T-helper 2 cell treated with Interferon-gamma antibody and Interleukin-4, amounts not matched to agents 100 ng/mL and 5 ng/mL, for 36 hours (primary cell): ENCODE results near the gene MCC. TPM values are rescaled to one million over a fixed set of nuclear protein-coding genes. Genes with fewer than 3 reads are reported as not detected.
"Not testable (repeated sequence)": the region's sequence is repeated elsewhere in the genome, so short reads cannot be mapped to it uniquely, and the experiment has no call there.

ENCODE experiments used
- intact Hi-C: fragments of 100-400 bp; cut with micrococcal nuclease; formaldehyde crosslinking; loops from one replicate; pipeline ENCODE4 v1.15.1; 2023
- total RNA-seq: library from RNA; stranded (reverse); gene quantifications from 2 replicates; pipeline ENCODE4 v1.2.3, GENCODE V29; 2022

MCC gene
- total RNA-seq, 1 donor from 2014 or later: 3.2 TPM

DNA sequence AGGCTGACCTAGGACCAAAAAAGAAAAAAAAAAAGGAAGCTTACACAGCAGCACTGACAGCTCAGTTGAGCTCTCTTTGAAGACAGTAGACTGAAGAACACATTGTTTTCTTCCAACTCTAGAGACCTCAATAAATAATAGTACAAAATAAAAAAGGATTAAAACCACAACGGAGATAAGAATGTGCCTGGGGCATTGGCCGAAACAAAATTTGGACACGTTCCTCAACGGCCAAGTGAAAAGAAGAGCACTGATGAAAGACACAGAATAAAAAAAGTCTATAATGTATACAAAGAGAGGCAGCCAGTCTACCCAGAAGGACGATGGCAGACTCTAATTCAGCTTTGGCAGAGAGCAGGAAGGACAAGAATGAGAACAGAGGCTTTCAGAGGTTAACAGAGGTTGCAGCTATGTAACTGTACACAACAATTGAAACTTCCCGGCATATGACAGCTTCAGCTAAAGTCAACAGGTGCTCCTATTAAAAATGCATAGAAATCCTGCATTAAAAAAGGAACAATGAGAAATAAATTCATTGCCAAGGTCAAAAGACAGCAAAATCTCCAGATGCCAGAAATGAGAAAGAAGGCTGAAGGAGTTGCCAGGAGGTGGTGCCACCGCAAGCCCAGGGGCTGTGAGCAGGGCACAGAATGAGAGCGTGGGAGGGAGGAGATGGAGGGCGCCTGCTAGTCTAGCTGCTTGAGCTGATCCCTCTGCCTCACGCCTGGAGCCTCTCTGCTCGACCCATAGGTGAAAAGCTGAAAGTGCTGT, 397.7 kb downstream of the MCC start:
- intact Hi-C loops: no loop called here

DNA sequence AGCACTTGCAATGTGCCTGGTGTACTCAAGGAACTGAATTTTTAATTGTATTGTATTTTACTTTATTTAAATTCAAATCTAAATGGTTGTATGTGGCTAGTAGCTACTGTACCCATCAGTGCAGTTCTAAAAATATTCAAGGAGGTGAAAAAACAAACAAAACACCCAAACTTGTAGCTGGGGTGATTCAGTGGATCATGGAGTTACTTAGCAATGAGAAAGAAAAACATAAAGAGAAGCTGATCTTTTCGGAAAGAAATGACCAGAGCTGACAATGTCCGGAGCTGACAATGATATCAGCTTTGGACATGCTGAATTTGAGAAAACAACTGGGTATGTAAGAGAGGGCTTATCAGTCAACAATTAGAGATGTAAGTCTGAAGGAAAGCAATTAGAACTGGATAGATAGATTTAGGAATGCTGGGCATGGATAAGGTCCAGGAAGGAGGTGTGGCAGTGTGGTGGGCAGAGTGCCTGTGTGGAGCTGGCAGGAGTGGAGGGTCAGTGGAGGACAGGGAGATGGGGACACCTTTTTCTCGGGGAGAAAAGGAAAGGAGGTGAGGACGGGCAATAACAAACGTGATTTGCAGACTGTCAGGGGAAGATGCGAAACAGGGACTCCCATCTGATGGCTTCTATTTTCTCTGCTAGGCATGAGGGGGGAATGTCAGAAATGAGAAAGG, 398.5 kb downstream of the MCC start:
- intact Hi-C loops: no loop called here

DNA sequence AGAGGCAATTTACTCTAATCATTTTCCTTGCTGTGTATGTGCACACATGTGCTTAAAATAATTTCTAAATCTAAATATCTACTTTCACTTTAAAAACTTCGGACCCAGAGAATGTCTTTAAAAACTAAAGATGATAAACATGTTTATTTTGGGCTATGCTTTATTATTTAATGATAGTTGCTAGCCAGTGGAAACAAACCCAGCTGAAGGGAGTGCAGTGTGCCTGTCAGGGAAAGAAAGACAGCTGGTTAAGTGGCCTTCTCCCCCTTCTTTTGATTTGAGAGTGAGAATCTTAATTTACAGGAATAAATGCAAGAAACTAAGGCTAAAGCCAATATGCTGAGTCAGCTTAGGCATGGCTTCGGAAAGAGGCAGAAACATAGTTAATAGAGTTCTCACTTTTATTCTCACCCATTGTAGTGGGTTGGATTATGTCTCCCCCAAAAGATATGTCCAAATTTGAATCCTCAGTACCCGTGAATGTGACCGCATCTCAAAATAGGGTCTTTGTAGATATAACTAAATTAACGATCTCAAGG, 400.2 kb downstream of the MCC start:
- intact Hi-C loops: no loop called here

DNA sequence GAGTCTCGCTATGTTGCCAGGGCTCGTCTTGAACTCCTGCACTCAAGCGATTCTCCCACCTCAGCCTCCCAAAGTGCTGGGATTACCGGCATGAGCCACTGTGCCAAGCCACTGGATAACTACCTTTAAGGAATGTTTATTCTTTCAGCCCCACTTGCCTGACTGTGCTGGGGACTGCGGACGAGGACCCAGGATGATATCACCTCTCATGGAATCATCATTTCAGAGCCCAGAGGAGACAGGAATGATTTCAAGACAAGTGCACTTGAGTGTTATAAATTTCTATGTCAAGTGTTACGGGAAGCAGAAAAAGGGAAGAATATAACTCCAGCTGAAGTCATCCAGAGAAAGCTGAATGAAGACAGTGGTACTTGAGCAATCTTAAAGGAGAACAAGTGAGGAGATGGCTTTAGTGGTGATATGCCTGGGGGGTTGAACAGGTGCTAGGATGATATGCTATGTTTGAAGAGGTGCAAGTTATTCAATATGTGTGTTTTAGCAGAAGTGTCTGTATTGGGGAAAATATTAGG, 402.3 kb downstream of the MCC start:
- intact Hi-C loops: no loop called here

DNA sequence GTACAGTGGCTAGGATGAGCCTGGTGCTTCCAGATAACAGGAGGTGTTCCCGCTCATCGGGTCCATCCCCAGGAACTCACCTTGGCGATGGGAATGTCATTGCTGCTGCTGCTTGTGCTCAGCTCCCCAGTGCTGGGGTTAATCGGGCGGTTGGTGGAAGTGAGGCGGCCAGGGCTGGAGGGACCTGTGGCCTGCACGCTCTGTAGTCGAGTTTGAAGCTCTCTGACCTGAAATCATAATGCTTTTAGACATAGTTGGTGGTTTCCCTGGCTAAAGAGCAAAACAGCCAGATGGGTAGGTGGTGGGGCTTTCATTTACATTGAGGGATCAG, 403.2 kb downstream of the MCC start:
- intact Hi-C loops: no loop called here

DNA sequence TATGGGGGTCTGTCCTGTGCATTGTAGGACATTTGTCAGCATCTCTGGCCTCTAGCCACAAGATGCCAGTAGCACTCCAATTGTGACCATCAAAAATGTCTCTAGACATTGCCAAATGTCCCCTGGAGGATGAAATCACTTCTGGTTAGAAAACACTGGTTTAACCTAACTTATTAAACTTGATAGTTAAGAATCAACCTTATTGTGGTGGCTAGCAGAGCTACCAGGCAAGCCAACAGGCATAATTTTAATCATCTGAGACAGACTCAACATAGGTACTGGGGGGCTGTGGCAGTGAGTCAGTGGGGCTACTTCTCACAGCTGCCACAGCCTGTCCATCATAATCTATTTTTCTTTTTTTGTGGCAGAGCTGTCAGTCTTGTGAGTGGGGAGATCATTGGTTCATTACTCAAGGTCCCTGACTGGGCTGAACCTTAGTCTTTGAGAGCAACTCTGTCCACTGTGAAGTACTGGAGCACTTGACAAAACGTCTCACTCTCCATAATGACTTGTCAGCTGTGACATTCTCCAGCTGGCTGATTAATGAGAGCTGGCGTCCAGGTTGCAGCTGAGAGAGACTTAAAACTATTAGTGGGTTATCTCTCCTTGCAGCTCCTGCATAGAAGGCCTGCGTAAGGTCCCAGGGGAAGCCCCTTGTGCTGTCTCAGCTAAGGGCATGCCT, 403.7 kb downstream of the MCC start:
- intact Hi-C loops: no loop called here

DNA sequence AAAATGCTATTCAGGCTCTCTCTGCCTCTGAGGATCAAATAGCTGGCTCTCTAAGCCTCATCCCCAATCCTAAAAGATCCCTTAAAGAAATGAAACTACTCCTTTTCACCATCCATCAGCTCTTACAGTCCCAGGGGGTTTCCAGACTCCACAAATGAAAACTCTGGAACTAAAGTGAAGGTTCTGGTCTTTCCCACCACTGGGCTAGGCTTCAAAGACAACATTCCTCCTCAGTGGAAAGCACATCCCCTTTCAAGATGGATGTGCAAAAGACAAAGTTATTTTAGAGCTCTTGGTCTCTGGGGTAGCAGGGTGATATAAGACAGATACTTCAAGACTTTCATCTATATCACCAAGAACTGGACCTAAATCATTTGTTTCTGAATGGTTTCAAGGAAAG, 404.8 kb downstream of the MCC start:
- intact Hi-C loops: no loop called here

DNA sequence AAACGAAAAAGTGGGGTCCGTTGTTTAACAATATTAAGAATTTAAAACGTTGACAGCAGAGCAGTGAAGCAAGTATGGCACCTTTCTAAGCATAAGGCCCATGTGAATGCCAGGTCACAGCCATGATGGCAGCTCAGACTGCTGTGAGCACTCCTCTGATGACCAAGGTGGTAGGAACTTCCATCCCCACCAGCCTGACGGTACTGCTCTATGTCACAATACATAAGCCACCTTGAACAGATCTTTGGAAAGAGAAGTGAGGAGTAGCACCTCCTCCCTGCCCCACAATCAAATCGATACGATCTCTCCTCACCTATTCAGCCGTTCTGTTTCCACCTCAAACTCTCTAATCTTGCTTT, 405.7 kb downstream of the MCC start:
- intact Hi-C loops: no loop called here

DNA sequence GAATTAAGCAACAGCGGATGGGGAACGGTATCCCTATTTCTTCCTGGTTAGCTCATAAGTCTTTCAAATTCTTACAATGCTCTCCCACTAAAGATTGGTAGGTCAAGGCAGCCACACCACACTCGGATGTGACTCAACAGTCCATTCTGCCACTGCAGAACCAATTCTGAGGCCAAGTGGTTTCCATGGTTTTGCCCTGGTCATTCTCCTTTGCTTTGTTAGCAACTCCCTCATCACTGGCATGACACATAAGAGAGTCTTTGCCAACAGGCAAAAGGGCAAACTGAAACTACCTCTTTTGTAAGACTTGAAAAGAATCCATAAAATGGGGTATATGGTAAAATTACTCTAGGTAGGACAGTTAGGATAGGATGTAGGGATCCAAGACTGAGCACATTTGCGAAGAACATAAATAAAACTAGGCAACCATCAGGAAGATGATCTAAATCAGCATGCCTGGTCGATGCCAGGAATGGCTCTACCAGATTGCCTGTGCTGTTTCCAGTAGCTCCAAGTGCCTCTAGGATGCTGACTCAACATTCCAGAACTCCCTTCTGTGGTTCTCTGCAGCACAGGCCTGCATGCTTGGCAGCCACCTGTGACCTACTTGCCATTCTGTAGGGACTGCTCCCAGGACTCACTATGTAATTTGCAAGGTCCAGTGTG, 406.2 kb downstream of the MCC start:
- intact Hi-C loops: no loop called here

DNA sequence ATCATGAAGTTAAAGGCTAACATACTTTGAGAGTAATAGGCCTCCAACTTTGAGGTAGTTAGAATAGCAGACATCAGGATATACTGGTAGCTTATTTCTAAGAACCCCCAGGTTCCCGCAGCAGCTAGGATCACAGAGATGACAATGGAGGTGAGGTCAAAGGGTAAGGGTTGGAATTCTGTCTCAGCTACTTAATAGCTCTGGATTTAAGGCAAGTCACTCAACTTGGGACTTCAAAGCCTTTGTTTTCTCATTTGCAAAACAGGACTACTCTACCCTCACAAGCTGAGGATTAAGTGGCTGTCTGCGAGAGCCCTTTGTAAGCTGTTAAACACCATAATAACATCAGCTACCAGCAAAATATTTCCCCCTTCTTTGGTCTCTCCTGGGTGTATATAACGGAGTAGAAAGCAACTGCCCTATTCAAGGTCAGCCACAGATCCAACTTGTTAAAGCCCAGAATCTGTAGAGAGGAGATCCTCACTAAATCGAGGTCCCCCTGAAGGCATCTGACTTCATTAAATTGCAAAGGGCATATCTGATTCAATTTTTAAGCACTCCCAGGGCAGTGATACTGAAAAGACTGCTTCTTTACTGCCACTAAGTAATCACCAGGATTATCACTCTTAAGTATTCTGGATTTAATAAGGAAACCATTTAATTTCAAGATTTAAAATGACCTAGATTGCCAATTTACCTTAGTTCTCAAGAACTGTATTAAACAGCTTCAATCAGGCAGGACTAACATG, 407.0 kb downstream of the MCC start:
- intact Hi-C loops: no loop called here

DNA sequence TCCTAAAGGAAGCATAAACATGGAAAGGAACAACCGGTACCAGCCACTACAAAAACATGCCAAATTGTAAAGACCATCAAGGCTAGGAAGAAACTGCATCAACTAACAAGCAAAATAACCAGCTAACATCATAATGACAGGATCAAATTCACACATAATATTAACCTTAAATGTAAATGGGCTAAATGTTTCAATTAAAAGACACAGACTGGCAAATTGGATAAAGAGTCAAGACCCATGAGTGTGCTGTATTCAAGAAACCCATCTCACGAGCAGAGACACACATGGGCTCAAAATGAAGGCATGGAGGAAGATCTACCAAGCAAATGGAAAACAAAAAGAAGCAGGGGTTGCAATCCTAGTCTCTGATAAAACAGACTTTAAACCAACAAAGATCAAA, 411.6 kb downstream of the MCC start:
- intact Hi-C loops: not testable (repeated sequence)

DNA sequence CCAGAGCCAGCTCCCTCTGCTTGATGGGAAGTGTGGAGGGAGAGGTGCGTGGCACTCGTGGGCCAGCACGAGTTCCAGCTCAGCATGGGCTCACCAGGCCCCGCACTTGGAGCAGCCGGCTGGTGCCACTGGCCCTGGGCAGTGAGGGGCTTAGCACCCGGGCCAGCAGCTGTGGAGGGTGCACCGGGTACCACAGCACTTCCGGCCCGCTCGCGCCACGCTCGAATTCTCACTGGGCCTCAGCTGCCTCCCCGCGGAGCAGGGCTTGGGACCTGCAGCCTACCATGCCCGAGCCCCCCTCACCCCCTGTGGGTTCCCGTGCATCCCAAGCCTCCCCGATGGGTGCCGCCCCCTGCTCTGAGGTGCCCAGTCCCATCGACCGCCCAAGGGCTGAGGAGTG, 413.2 kb downstream of the MCC start:
- intact Hi-C loops: no loop called here

DNA sequence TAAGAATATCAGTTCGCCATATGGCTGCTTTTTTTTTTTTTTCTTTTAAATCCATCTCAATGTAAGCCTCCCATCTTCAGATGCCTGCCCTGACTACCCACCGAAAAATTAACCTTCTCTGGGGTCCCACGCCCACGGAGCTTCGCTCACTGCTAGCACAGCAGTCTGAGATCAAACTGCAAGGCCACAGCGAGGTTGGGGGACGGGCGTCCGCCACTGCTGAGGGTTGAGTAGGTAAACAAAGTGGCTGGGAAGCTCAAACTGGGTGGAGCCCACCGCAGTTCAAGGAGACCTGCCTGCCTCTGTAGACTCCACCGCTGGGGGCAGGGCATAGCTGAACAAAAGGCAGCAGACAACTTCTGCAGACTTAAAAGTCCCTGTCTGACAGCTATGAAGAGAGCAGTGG, 414.6 kb downstream of the MCC start:
- intact Hi-C loops: not testable (repeated sequence)

DNA sequence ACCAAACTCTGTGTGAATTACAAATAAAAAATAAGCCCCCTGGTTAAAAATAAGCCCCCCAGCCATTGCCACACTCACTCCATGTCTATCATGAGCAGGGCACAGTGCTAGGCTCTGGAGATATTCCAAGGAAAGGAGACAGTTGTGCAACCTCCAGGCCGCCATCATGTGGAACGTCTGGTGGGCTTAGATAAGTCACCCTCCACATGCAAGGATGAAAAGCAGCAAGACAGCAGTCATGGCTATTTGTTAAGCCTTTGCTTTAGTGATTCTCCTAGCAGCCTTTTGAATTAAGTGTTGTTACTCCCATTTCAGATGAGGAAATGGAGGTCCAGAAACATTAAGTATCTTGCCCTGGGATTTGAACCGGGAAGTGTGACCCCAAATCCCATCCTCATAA, 416.9 kb downstream of the MCC start:
- intact Hi-C loops: no loop called here

DNA sequence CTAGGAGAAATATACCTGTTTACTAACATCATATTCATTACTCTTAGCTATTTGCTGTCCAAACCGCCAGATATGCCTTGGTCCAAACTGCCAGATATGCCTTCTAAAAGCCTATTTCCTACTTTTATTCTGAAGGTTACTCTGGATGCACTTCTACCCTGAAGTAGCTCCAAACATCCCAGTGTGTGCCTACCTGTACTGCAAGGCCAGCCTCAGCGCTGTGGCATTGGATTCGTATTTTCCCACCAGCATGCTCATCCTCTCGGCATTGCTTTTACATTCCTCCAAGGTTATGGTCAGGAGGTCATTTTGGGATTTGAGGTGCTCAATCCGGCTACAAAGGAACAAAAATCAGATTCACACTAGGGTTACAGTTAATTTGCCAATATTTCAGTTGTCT, 417.4 kb downstream of the MCC start:
- intact Hi-C loops: no loop called here

DNA sequence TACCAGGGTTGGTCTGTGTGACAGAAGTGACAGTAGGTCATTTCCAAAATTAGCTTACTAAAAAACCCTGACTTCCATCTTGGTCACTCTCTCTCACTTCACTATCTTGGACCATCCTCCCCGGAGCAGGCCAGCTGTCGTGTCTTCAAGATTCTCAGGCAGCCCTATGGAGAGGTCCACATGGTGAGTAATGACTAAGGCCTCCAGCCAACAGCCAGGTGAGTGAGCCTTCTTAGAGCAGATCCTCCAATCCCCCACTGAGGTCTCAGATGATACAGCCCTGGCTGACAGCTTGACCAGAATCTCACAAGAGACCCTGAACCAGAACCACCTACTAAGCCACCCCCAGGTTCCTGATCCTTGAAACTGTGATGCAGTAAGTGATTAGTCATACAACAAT, 419.7 kb downstream of the MCC start:
- intact Hi-C loops: no loop called here

DNA sequence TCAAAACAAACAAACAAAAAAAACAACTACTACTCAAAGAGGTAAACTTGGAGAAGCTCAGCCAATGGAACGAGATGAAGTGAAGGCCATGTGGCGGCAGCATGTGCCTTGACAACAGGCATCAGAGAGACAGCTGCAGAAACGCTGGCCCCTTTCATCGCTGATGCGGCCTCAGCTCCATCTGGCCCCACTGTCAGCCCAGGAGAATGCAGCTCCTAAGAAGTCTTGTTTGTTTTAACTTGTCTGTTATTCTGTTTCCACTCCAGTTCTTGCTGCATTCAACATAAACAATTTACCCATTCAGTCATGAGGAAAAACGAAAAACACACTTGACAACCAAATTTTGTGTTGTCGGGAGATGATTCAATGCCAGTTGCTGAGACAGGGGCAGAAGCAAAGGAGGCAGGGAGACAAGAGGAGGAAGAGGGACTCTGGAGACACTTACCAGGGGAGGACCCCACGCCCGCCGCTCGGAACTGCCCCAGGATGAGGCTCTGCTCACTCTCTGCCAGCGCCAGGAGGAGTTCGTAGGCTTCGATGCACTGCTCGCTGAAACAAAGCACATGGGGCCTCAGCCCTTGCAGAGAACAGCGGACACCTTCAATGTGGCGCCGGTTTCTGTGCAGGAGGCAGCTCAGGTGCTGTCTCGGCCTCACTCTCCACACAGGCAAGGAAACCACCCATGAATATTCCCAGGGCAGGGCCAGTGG, 420.5 kb downstream of the MCC start:
- intact Hi-C loops: no loop called here

DNA sequence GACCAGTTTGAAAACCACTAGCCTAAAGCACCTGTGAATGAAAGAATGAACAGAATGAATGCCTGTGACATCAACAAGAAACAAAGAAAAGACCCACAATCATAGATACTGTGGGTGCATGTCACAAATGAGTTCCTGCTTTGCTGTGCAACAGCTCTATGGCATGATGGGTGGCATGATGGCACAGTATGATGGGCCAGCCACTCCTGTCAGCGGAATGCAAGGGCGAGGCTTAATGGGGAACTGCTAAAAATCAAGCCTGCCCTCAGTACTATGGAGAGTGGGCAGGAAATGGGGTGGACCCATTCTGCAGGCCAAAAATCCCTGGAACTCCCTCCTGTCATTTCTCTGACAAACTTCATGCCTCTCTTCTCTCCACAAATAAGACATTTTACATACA, 422.6 kb downstream of the MCC start:
- intact Hi-C loops: no loop called here

DNA sequence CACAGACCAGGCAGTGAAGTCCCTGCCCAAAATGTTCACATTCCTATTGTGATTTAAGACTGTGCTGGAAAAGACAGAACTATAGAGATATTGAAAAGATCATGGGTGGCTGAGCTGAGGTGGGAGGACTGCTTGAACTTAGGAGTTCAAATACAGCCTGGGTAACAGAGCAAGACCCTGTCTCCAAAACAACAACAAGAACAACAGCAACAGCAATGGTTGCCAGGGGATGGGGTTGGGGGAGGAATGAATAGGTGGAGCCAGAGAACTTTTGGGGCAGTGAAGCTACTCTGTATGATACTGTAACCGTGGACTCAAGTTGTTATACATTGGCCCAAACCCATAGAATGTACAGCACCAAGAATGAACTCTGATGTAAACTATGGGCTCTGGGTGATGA, 423.4 kb downstream of the MCC start:
- intact Hi-C loops: loop anchor here (5.0 kb wide), 2 partner anchors 43 to 68 kb away; no protein-coding TSS in a partner anchor

DNA sequence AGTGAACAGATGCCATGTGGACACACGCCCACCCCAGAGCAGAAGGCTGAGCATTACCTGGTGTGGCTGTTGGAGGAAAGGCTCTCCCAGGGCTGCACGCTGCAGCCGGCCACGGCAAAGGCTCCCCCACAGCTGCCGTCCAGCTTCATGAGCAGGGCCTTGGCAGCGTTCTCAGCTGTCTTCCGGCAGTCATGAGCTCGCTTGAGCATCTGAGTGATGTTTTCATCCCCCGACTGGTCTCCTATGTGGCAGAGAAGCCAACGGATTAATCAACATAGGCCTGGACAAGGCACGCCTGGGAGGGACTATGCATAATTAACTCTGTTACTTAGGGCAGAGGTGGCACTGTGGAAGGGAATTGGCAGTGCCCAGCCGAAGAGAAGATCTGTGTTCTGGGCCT, 424.3 kb downstream of the MCC start:
- intact Hi-C loops: loop anchor here (5.0 kb wide), 2 partner anchors 42 to 67 kb away; no protein-coding TSS in a partner anchor
